Panc1 (cell line): ENCODE data around the gene ARFIP1. TPM values are rescaled to one million over a fixed set of nuclear protein-coding genes. Genes with fewer than 3 reads are reported as not detected.
"Not testable (repeated sequence)": the region's sequence is repeated elsewhere in the genome, so short reads cannot be mapped to it uniquely, and the experiment has no call there.

Experiments
- ATAC-seq: fragments of 200-7000 bp; cut with Tn5 transposase; 2 replicates; pipeline ENCODE4 v1.9.1; 2020; ENCODE audit warnings: mild to moderate bottlenecking, moderate library complexity
- BruUV-seq: library from RNA; stranded (reverse); fragments of 400-500 nt; replicated peaks from 2 replicates; lab custom pipeline; 2021; lab: Mats Ljungman, UMichigan
- CTCF ChIA-PET: fragments of 300-600 bp; sonication (Branson Sonifier 250); formaldehyde crosslinking; loops from one replicate; lab custom pipeline; 2022; ENCODE audit warnings: antibody characterized with exemption; lab: Charles Lee
- POLR2A ChIA-PET: fragments of 300-600 bp; sonication (Branson Sonifier 250); formaldehyde crosslinking; loops from one replicate; lab custom pipeline; 2022; ENCODE audit warnings: antibody characterized with exemption; lab: Charles Lee
- DNase-seq: peaks from one replicate; pipeline ENCODE4 v3.0.0-alpha.2; 2010; ENCODE audit warnings: low read depth, low spot score
- H3K27ac ChIP-seq: 2 replicates; pipeline ENCODE4 v1.5.1; 2011; ENCODE audit warnings: mild to moderate bottlenecking, low read length, inconsistent platforms
- H3K27me3 ChIP-seq: fragments of 200-500 bp; sonication (Bioruptor generic); 2 replicates; pipeline ENCODE4 v1.6.0; 2014; ENCODE audit warnings: low read length, inconsistent platforms; ENCODE audit not compliant: control insufficient read depth, insufficient read depth
- H3K36me3 ChIP-seq: fragments of 200-500 bp; sonication (Bioruptor generic); 2 replicates; pipeline ENCODE4 v1.5.1; 2014; ENCODE audit warnings: inconsistent platforms, mild to moderate bottlenecking, low read length, moderate library complexity; ENCODE audit not compliant: control insufficient read depth, insufficient read depth
- H3K4me1 ChIP-seq: 2 replicates; pipeline ENCODE4 v1.5.1; 2011; ENCODE audit warnings: inconsistent platforms, mild to moderate bottlenecking, low read length, moderate library complexity; ENCODE audit not compliant: control insufficient read depth, insufficient read depth
- H3K4me3 ChIP-seq, 2 experiments: 2 replicates each; pipeline ENCODE4 v1.5.1; 2011 to 2012; ENCODE audit warnings: low read depth in 2 of 2, low read length in 2 of 2, mild to moderate bottlenecking in 2 of 2, inconsistent platforms in 1 of 2, moderate library complexity in 1 of 2
- H3K9me3 ChIP-seq: fragments of 200-500 bp; sonication (Bioruptor generic); 2 replicates; pipeline ENCODE4 v1.5.1; 2014; ENCODE audit warnings: low read depth, mild to moderate bottlenecking, inconsistent platforms, low read length, moderate library complexity; ENCODE audit not compliant: control insufficient read depth, insufficient read depth
- POLR2AphosphoS5 ChIP-seq: IDR thresholded peaks from 2 replicates; pipeline ENCODE4 v1.6.1; 2012; ENCODE audit warnings: mild to moderate bottlenecking, low read depth, low read length, moderate library complexity
- SIN3A ChIP-seq: IDR thresholded peaks from 2 replicates; pipeline ENCODE4 v1.6.1; 2012; ENCODE audit warnings: low read depth, mild to moderate bottlenecking, low read length, moderate library complexity, borderline replicate concordance; ENCODE audit not compliant: insufficient read depth
- TCF7L2 ChIP-seq: IDR thresholded peaks from 2 replicates; pipeline ENCODE4 v1.6.1; 2011; ENCODE audit warnings: mild to moderate bottlenecking, low read depth, low read length, inconsistent platforms
- in situ Hi-C: cut with HindIII; loops from 2 replicates; pipeline ENCODE4 v1.10.0; 2016; ENCODE audit warnings: low sequenced_read_pairs, low pct_unique_long_range_greater_than_20kb
- intact Hi-C: fragments of 100-400 bp; cut with micrococcal nuclease; formaldehyde crosslinking; loops from one replicate; pipeline ENCODE4 v1.10.0; 2022; ENCODE audit not compliant: unreplicated experiment
- total RNA-seq: library from RNA; stranded (reverse); gene quantifications from one replicate; pipeline ENCODE4 v1.2.1, GENCODE V29; 2021; ENCODE audit not compliant: unreplicated experiment
- TF ChIP-seq, protein P1 (sequence below): fragments of 450-650 bp; IDR thresholded peaks from 2 replicates; pipeline ENCODE4 v1.5.1; 2017; ENCODE audit warnings: mild to moderate bottlenecking
- TF ChIP-seq, protein P2 (sequence below), 2 experiments: IDR thresholded peaks; 2 replicates each; pipeline ENCODE4 v1.6.1; 2011 to 2012; ENCODE audit warnings: low read depth in 2 of 2, control low read depth in 1 of 2, low read length in 1 of 2, mild to moderate bottlenecking in 1 of 2, moderate library complexity in 1 of 2; ENCODE audit not compliant: insufficient read depth in 1 of 2

ARFIP1 gene
- total RNA-seq, 1 experiment from 2014 or later = 22.2 TPM

DNA sequence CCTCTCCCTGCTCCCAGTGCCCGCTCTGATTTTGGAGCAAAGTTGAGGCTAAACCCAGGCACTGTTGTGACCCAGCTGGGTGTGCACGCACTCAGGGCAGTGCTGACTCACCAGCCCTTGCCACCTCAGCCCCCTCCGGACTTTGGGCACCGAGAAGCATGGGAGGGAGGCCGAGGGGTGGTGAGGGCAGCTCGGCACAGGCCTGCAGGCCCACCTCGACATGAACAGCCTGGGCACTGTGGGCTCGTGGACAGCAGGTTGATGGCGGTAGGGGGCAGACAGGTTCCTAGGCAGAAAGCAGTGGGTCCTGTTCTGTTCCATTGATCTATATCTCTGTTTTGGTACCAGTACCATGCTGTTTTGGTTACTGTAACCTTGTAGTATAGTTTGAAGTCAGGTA, 31.1 kb upstream of the ARFIP1 start:
- POLR2A ChIA-PET = no interaction called here
- intact Hi-C loops = no loop called here
- no peak for ATAC-seq
- no peaks in the 10 kb centered on the region for H3K9me3 ChIP-seq
- H3K27me3 ChIP-seq = no peaks in the 10 kb centered on the region
- BruUV-seq = no TSS peak
- H3K27ac ChIP-seq = no peak overlapping the region
- no peaks in the 10 kb centered on the region for H3K4me1 ChIP-seq
- TF ChIP-seq POLR2AphosphoS5 (no peak), SIN3A (no peak)
- DNase-seq = no peak
- no peak overlapping the region for H3K4me3 ChIP-seq
- no peaks in the 10 kb centered on the region for H3K36me3 ChIP-seq
- in situ Hi-C loops = no loop called here
- CTCF ChIA-PET = no interaction called here

DNA sequence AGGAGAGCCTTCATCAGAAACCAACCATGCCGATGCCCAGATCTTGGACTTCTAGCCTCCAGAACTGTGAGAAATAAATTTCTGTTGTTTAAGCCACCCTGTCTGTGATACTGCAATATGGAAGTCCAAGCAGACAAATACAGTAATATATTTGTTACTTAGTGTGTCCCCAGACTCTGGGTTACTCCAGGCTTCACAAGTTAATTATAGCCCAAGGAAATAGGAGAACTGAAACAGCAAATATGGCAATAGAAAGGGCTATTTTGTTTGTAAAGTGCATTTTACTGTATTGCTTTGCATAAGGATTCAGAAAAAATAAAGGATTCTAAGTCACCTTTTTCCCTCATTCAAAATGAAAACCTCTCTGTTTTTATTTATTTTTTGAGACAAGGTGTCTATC, 16.0 kb upstream of the ARFIP1 start:
- intact Hi-C loops (no loop called here), in situ Hi-C loops (no loop called here)
- H3K4me3 ChIP-seq = no peak overlapping the region
- DNase-seq (no peak), ATAC-seq (no peak)
- H3K27me3 ChIP-seq = no peaks in the 10 kb centered on the region
- ChIA-PET POLR2A (interaction anchor here (0.7 kb wide), 1 partner anchor 16 kb away, joined by 5 read pairs; the partner anchor contains the start of genes ARFIP1 and TIGD4), CTCF (no interaction called here)
- no peaks in the 10 kb centered on the region for H3K9me3 ChIP-seq
- TF ChIP-seq TCF7L2 = no peak
- no peak for TF ChIP-seq SIN3A
- TF ChIP-seq, protein P1, sequence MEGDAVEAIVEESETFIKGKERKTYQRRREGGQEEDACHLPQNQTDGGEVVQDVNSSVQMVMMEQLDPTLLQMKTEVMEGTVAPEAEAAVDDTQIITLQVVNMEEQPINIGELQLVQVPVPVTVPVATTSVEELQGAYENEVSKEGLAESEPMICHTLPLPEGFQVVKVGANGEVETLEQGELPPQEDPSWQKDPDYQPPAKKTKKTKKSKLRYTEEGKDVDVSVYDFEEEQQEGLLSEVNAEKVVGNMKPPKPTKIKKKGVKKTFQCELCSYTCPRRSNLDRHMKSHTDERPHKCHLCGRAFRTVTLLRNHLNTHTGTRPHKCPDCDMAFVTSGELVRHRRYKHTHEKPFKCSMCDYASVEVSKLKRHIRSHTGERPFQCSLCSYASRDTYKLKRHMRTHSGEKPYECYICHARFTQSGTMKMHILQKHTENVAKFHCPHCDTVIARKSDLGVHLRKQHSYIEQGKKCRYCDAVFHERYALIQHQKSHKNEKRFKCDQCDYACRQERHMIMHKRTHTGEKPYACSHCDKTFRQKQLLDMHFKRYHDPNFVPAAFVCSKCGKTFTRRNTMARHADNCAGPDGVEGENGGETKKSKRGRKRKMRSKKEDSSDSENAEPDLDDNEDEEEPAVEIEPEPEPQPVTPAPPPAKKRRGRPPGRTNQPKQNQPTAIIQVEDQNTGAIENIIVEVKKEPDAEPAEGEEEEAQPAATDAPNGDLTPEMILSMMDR = no peak
- no peak for TF ChIP-seq POLR2AphosphoS5
- TF ChIP-seq, protein P2, sequence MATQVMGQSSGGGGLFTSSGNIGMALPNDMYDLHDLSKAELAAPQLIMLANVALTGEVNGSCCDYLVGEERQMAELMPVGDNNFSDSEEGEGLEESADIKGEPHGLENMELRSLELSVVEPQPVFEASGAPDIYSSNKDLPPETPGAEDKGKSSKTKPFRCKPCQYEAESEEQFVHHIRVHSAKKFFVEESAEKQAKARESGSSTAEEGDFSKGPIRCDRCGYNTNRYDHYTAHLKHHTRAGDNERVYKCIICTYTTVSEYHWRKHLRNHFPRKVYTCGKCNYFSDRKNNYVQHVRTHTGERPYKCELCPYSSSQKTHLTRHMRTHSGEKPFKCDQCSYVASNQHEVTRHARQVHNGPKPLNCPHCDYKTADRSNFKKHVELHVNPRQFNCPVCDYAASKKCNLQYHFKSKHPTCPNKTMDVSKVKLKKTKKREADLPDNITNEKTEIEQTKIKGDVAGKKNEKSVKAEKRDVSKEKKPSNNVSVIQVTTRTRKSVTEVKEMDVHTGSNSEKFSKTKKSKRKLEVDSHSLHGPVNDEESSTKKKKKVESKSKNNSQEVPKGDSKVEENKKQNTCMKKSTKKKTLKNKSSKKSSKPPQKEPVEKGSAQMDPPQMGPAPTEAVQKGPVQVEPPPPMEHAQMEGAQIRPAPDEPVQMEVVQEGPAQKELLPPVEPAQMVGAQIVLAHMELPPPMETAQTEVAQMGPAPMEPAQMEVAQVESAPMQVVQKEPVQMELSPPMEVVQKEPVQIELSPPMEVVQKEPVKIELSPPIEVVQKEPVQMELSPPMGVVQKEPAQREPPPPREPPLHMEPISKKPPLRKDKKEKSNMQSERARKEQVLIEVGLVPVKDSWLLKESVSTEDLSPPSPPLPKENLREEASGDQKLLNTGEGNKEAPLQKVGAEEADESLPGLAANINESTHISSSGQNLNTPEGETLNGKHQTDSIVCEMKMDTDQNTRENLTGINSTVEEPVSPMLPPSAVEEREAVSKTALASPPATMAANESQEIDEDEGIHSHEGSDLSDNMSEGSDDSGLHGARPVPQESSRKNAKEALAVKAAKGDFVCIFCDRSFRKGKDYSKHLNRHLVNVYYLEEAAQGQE (IDR thresholded peaks at IDR 0.05; ENCODE audit: insufficient read depth in 1 of 2, low read depth in 2 of 2, low read length in 1 of 2) = no peak
- no TSS peak for BruUV-seq
- no peaks in the 10 kb centered on the region for H3K36me3 ChIP-seq
- H3K27ac ChIP-seq = no peak overlapping the region
- no peaks in the 10 kb centered on the region for H3K4me1 ChIP-seq

DNA sequence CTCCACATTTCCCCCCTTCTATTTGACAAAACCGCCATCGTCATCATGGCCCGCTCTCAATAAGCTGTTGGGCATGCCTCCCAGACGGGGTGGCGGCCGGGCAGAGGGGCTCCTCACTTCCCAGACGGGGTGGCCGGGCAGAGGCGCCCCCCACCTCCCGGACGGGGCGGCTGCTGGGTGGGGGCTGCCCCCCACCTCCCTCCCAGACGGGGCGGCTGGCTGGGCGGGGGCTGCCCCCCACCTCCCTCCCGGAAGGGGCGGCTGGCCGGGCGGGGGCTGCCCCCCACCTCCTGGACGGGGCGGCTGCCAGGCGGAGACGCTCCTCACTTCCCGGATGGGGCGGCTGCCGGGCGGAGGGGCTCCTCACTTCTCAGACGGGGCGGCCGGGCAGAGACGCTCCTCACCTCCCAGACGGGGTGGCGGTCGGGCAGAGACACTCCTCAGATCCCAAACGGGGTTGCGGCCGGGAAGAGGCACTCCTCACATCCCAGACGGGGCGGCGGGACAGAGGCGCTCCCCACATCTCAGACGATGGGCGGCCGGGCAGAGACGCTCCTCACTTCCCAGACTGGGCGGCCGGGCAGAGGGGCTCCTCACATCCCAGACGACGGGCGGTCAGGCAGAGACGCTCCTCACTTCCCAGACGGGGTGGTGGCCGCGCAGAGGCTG, 14.6 kb upstream of the ARFIP1 start:
- H3K9me3 ChIP-seq, DNase-seq, BruUV-seq, POLR2A ChIA-PET, H3K36me3 ChIP-seq, in situ Hi-C loops, H3K27me3 ChIP-seq, ATAC-seq, intact Hi-C loops, H3K27ac ChIP-seq, H3K4me1 ChIP-seq, CTCF ChIA-PET, H3K4me3 ChIP-seq: not testable (repeated sequence)
